T-helper 1 cell treated with Interleukin-12 subunit alpha and Interleukin-12 subunit beta and Interleukin-4 antibody, amounts not matched to agents 30 ng/mL and 1 ng/mL, for 36 hours (primary cell): ENCODE data around the gene RXRG. TPM values are rescaled to one million over a fixed set of nuclear protein-coding genes. Genes with fewer than 3 reads are reported as not detected.

Experiments
- intact Hi-C: fragments of 100-400 bp; cut with micrococcal nuclease; formaldehyde crosslinking; loops from one replicate; pipeline ENCODE4 v1.15.1; 2024
- total RNA-seq: library from RNA; stranded (reverse); gene quantifications from 2 replicates; pipeline ENCODE4 v1.2.3, GENCODE V29; 2022

The RXRG gene
- total RNA-seq, 1 donor from 2014 or later, result not detected

- intact Hi-C loops, result no loop called here
Observed at GRCh38 chr1:165375623-165376022, 69.3 kb downstream of the RXRG start.

- intact Hi-C loops, result no loop called here
Observed at GRCh38 chr1:165371588-165372225, 73.2 kb downstream of the RXRG start.

GRCh38 chr1:165369255-165369848, 75.6 kb downstream of the RXRG start:
- intact Hi-C loops, result loop anchor here (5.0 kb wide), 2 partner anchors 112 to 222 kb away; no protein-coding TSS in a partner anchor

- intact Hi-C loops, result loop anchor here (1.0 to 5.0 kb wide), 3 partner anchors 110 to 226 kb away; no protein-coding TSS in a partner anchor
Observed at GRCh38 chr1:165367375-165367993, 77.4 kb downstream of the RXRG start.

- intact Hi-C loops, result loop anchor here (5.0 kb wide), 2 partner anchors 108 to 218 kb away; no protein-coding TSS in a partner anchor
Observed at GRCh38 chr1:165365341-165365740, 79.6 kb downstream of the RXRG start.

- intact Hi-C loops, result loop anchor here (5.0 kb wide), 2 partner anchors 107 to 217 kb away; no protein-coding TSS in a partner anchor
Observed at GRCh38 chr1:165364568-165365133, 80.3 kb downstream of the RXRG start.

- intact Hi-C loops, result no loop called here
Observed at GRCh38 chr1:165356876-165357275, 88.0 kb downstream of the RXRG start.

- intact Hi-C loops, result no loop called here
Observed at GRCh38 chr1:165355977-165356811, 88.7 kb downstream of the RXRG start, which contains the start of gene LMX1A. Gene LMX1A (minus strand): TSS chr1:165356715. CDS start chr1:165355559, 1,156 bp downstream.

GRCh38 chr1:165355139-165355976, 89.6 kb downstream of the RXRG start:
- intact Hi-C loops, result no loop called here

GRCh38 chr1:165354739-165355138, 90.2 kb downstream of the RXRG start:
- intact Hi-C loops, result no loop called here

- intact Hi-C loops, result no loop called here
Observed at GRCh38 chr1:165353731-165354671, 90.9 kb downstream of the RXRG start.

GRCh38 chr1:165352442-165353293, 92.3 kb downstream of the RXRG start:
- intact Hi-C loops, result no loop called here

GRCh38 chr1:165351863-165352441, 93.0 kb downstream of the RXRG start:
- intact Hi-C loops, result no loop called here

Other genes starting within 250 kb of the RXRG start
- not detected in 2 replicates for gene LMX1A, start 88.4 kb downstream of the RXRG start, total RNA-seq
- not detected in 2 replicates for gene LRRC52, start 98.9 kb upstream of the RXRG start, total RNA-seq
- gene MGST3, start 186.1 kb upstream of the RXRG start, total RNA-seq, result 49.5 TPM in 2 replicates